ENCODE data around the gene PARD3B. TPM values are rescaled to one million over a fixed set of nuclear protein-coding genes. Genes with fewer than 3 reads are reported as not detected.

PARD3B gene
- total and polyA plus RNA-seq, 12 donors, result 0.46 to 12.4 (median 8.3) TPM

- TF ChIP-seq CTCF (IDR thresholded peaks at IDR 0.05), result no peak
- H3K4me3 ChIP-seq, result no peak overlapping the region
- H3K4me1 ChIP-seq, result no peaks in the 10 kb centered on the region
- no peak overlapping the region for H3K27ac ChIP-seq
- ATAC-seq (peak in 1 of 8 donors; percentile 26), DNase-seq (no peak)
- H3K9me3 ChIP-seq, result no peaks in the 10 kb centered on the region
- H3K36me3 ChIP-seq, result no peaks in the 10 kb centered on the region
- H3K27me3 ChIP-seq, result no peaks in the 10 kb centered on the region
- WGBS, 2 donors, result 90 to 92% methylated on average over 5 of the region's 5 CpGs
- intact Hi-C loops (cut with DNase I), result no loop called here
Observed at GRCh38 chr2:205556357-205556756, 1011.1 kb downstream of the PARD3B start.

GRCh38 chr2:205556841-205557539 lies 1011.7 kb downstream of the PARD3B start:
- Histone ChIP-seq H3K9me3 (no peaks in the 10 kb centered on the region), H3K27ac (no peak overlapping the region), H3K4me1 (no peaks in the 10 kb centered on the region), H3K27me3 (no peaks in the 10 kb centered on the region), H3K4me3 (no peak overlapping the region), H3K36me3 (no peaks in the 10 kb centered on the region)
- DNase-seq, result peak in 1 of 2 donors; percentile 18
- ATAC-seq, result peak in 5 of 8 donors; percentile 9 to 71 (median 28)
- 83 to 85% methylated on average over 18 of the region's 18 CpGs for WGBS, 2 donors
- TF ChIP-seq CTCF (IDR thresholded peaks at IDR 0.05), result no peak
- intact Hi-C loops (cut with DNase I), result no loop called here

- no peak for TF ChIP-seq CTCF (IDR thresholded peaks at IDR 0.05)
- H3K27me3 ChIP-seq, result no peaks in the 10 kb centered on the region
- 95% methylated on average over 4 of the region's 4 CpGs for WGBS, 2 donors
- ATAC-seq (no peak), DNase-seq (no peak)
- no peak overlapping the region for H3K27ac ChIP-seq
- H3K4me1 ChIP-seq, result no peaks in the 10 kb centered on the region
- intact Hi-C loops (cut with DNase I), result no loop called here
- no peaks in the 10 kb centered on the region for H3K9me3 ChIP-seq
- no peak overlapping the region for H3K4me3 ChIP-seq
- H3K36me3 ChIP-seq, result no peaks in the 10 kb centered on the region
Observed at GRCh38 chr2:205557873-205558272, 1012.6 kb downstream of the PARD3B start.

DNA sequence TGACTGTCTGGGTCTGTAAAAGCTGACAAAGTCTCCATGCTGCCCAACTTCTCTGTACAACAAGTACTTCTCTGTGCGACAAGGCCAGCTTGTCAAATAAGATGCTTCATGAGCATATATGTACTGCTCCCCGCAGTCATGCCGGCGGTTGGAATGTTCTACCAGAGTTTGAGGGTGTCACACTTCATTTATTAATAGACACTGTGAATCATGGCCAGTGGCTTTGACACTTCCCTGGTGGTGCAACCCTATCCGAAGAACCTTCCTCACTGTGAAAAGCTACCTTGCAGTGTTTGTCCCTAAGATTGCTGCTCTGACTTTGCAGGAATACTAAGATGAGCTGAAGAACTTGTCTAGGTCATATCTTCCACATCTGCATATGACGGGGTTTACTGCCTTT lies 1016.2 kb downstream of the PARD3B start:
- intact Hi-C loops (cut with DNase I), result no loop called here
- TF ChIP-seq CTCF (IDR thresholded peaks at IDR 0.05), result no peak

More for the DNA sequence above, 1016.2 kb downstream of the PARD3B start:
- ATAC-seq (no peak), DNase-seq (no peak)
- H3K9me3 ChIP-seq, result no peaks in the 10 kb centered on the region
- no peak overlapping the region for H3K27ac ChIP-seq
- no peaks in the 10 kb centered on the region for H3K27me3 ChIP-seq
- H3K4me3 ChIP-seq, result no peak overlapping the region
- no peaks in the 10 kb centered on the region for H3K36me3 ChIP-seq
- H3K4me1 ChIP-seq, result no peaks in the 10 kb centered on the region
- WGBS, 2 donors, result 94 to 95% methylated on average over 6 of the region's 6 CpGs

Measured in heart right ventricle (tissue), 16 donors.